Measurements from ENCODE around the gene KIAA0513. TPM values are rescaled to one million over a fixed set of nuclear protein-coding genes. Genes with fewer than 3 reads are reported as not detected.

The KIAA0513 gene
- total and polyA plus RNA-seq, 9 donors, result 2.8 to 12.8 (median 7.1) TPM

- H3K36me3 ChIP-seq, result no peaks in the 10 kb centered on the region
- no peak overlapping the region for H3K27ac ChIP-seq
- no peak overlapping the region for H3K4me3 ChIP-seq
- TF ChIP-seq CTCF (IDR thresholded peaks at IDR 0.05), result no peak
- no peak for TF ChIP-seq EP300 (IDR thresholded peaks at IDR 0.05)
- no peak for TF ChIP-seq POLR2A (IDR thresholded peaks at IDR 0.05)
- WGBS, 3 donors, result 63 to 77% (median 70%) methylated on average over 4 of the region's 4 CpGs
- no peaks in the 10 kb centered on the region for H3K27me3 ChIP-seq
- H3K4me1 ChIP-seq (ENCODE audit: insufficient read depth), result no peaks in the 10 kb centered on the region
- intact Hi-C loops (cut with DNase I), result no loop called here
- DNase-seq, result no peak
- H3K9me3 ChIP-seq, result no peaks in the 10 kb centered on the region
Measured at GRCh38 chr16:85017151-85017550, 10.4 kb upstream of the KIAA0513 start.

DNA sequence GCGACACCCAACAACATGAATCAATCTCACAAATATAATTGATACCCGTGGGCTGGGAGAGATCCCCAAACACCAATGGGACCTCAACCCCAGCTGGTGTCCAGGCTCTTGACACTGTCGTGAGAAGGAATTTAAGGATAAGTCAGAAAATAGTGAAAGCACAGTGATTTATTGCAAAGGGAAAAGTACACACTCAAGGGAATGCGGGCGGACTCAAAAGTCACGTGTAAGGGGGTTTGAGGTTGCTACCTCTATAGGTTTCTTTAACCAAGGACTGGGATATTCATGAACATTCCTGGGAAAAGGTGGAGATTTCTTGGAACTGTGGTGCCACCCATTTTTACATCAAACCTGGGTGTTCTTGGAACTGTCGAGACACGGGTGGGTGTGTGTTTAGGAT is 10.0 kb upstream of the KIAA0513 start:
- intact Hi-C loops (cut with DNase I), result no loop called here
- TF ChIP-seq POLR2A (IDR thresholded peaks at IDR 0.05) (no peak), CTCF (IDR thresholded peaks at IDR 0.05) (no peak), EP300 (IDR thresholded peaks at IDR 0.05) (no peak)
- Histone ChIP-seq H3K4me1 (ENCODE audit: insufficient read depth) (no peaks in the 10 kb centered on the region), H3K27me3 (no peaks in the 10 kb centered on the region), H3K4me3 (no peak overlapping the region), H3K9me3 (no peaks in the 10 kb centered on the region), H3K27ac (no peak overlapping the region), H3K36me3 (no peaks in the 10 kb centered on the region)
- WGBS, 3 donors, result 56 to 70% (median 64%) methylated on average over 8 of the region's 8 CpGs
- DNase-seq, result no peak

GRCh38 chr16:85018529-85019236 is 8.9 kb upstream of the KIAA0513 start:
- TF ChIP-seq CTCF (IDR thresholded peaks at IDR 0.05) (no peak), EP300 (IDR thresholded peaks at IDR 0.05) (no peak), POLR2A (IDR thresholded peaks at IDR 0.05) (no peak)
- intact Hi-C loops (cut with DNase I), result no loop called here
- Histone ChIP-seq H3K4me1 (ENCODE audit: insufficient read depth) (no peaks in the 10 kb centered on the region), H3K4me3 (no peak overlapping the region), H3K27me3 (no peaks in the 10 kb centered on the region), H3K36me3 (no peaks in the 10 kb centered on the region), H3K27ac (no peak overlapping the region), H3K9me3 (no peaks in the 10 kb centered on the region)
- WGBS, 3 donors, result 65 to 69% (median 68%) methylated on average over 19 of the region's 19 CpGs
- no peak for DNase-seq

DNA sequence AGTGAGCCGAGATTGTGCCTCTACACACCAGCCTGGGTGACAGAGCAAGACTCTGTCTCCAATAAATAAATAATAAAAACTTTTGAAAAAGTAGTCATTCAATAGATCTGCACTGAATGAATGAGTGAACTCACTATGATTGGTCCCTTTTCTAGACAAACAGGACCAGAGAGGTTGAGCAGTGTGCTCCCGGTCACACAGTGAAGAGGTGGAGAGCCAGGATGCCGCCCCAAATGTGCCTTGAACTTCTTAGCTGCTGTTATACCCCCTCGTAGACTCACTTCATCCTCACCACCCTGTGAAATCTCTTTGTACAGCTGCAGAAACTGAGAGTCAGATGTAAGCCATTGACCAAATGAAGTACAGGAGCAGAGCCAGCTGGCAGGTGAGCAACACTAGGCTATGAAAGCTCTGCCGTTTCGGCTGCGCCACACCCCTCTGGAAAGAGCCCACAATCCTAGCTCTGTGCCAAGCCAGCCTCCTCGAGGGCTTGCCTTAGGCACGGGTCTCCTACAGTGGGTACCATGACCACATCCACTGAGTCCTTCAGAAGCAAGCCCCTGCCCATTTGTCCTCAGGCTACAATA is 7.8 kb upstream of the KIAA0513 start:
- Histone ChIP-seq H3K9me3 (no peaks in the 10 kb centered on the region), H3K27me3 (no peaks in the 10 kb centered on the region), H3K4me3 (no peak overlapping the region), H3K4me1 (ENCODE audit: insufficient read depth) (no peaks in the 10 kb centered on the region), H3K27ac (no peak overlapping the region), H3K36me3 (no peaks in the 10 kb centered on the region)
- intact Hi-C loops (cut with DNase I), result no loop called here
- no peak for DNase-seq
- no peak for TF ChIP-seq POLR2A (IDR thresholded peaks at IDR 0.05)
- no peak for TF ChIP-seq CTCF (IDR thresholded peaks at IDR 0.05)
- no peak for TF ChIP-seq EP300 (IDR thresholded peaks at IDR 0.05)
- WGBS, 3 donors, result 48 to 53% (median 53%) methylated on average over 9 of the region's 9 CpGs
